Ureter (tissue), 1 donor: Measurements from ENCODE around the gene CEP89. TPM values are rescaled to one million over a fixed set of nuclear protein-coding genes. Genes with fewer than 3 reads are reported as not detected.
"Not testable (repeated sequence)": the region's sequence is repeated elsewhere in the genome, so short reads cannot be mapped to it uniquely, and the experiment has no call there.

Experiments used
- DNase-seq: peaks from one replicate; pipeline ENCODE4 v3.0.0-alpha.2; 2020; ENCODE audit warnings: low spot score
- total RNA-seq: library from RNA; stranded (reverse); gene quantifications from one replicate; pipeline ENCODE4 v1.2.4, GENCODE V29; 2023
- donor health status: DM: yes; HTN: yes; CAD: no.

The CEP89 gene
- total RNA-seq, 1 donor from 2014 or later, result 25.4 TPM

GRCh38 chr19:32837531-32837930, 134.2 kb downstream of the CEP89 start:
- DNase-seq, result no peak

GRCh38 chr19:32833388-32833787, 138.4 kb downstream of the CEP89 start:
- not testable (repeated sequence) for DNase-seq

- not testable (repeated sequence) for DNase-seq
These were observed 138.9 kb downstream of the CEP89 start for GRCh38 chr19:32832825-32833224.

GRCh38 chr19:32832094-32832493, 139.7 kb downstream of the CEP89 start:
- DNase-seq, result not testable (repeated sequence)

GRCh38 chr19:32831611-32832010, 140.1 kb downstream of the CEP89 start:
- no peak for DNase-seq

- DNase-seq, result no peak
These were observed 141.3 kb downstream of the CEP89 start for GRCh38 chr19:32830231-32831014.

- DNase-seq, result no peak
These were observed 142.3 kb downstream of the CEP89 start for GRCh38 chr19:32829345-32829896.

GRCh38 chr19:32828643-32829344, 143.0 kb downstream of the CEP89 start:
- no peak for DNase-seq

- DNase-seq, result no peak
These were observed 143.6 kb downstream of the CEP89 start for GRCh38 chr19:32828139-32828538.

Other genes with a start within 250 kb of the CEP89 start
- gene SLC7A9, start 102.2 kb downstream of the CEP89 start, total RNA-seq, result 0.70 TPM
- 4.9 TPM for gene FAAP24, start 284 bp upstream of the CEP89 start, total RNA-seq
- gene RHPN2, start 92.9 kb upstream of the CEP89 start, total RNA-seq, result 18.4 TPM
- 14.9 TPM for gene GPATCH1, start 109.2 kb upstream of the CEP89 start, total RNA-seq
- not detected for gene WDR88, start 160.2 kb upstream of the CEP89 start, total RNA-seq
- 15.0 TPM for gene LRP3, start 222.4 kb upstream of the CEP89 start, total RNA-seq